K562 (cell line): ENCODE measurements around the gene GPR32. TPM values are rescaled to one million over a fixed set of nuclear protein-coding genes. Genes with fewer than 3 reads are reported as not detected.

Source experiments
- CEBPG ChIP-seq, 3 experiments: fragments of 200-800 bp in 1 of 3; sonication (Bioruptor generic) in 1 of 3; sonication (generic) in 1 of 3; formaldehyde crosslinking in 1 of 3; IDR thresholded peaks in 2 of 3; conservative IDR thresholded peaks in 1 of 3; 2 replicates each; pipeline versions ENCODE4 v1.6.1 to v1.8.0; 2016 to 2022; ENCODE audit warnings: missing compliant biosample characterization in 2 of 3, missing genetic modification characterization in 2 of 3, mild to moderate bottlenecking in 1 of 3, missing genetic modification reagents in 1 of 3
- ELF4 ChIP-seq: fragments of 450-650 bp; formaldehyde crosslinking; IDR thresholded peaks from 2 replicates; pipeline ENCODE4 v1.4.0; 2022; ENCODE audit warnings: missing genetic modification characterization
- POLR2H ChIP-seq: IDR thresholded peaks from 2 replicates; pipeline ENCODE4 v1.6.1; 2016; ENCODE audit warnings: missing genetic modification characterization, low read depth, mild to moderate bottlenecking, control low read depth, missing compliant biosample characterization, moderate library complexity
- RBM25 ChIP-seq: fragments of 200-400 bp; formaldehyde crosslinking; IDR thresholded peaks from 2 replicates; pipeline ENCODE4 v1.6.1; 2018; ENCODE audit warnings: low read length, low read depth, moderate library complexity; ENCODE audit not compliant: severe bottlenecking
- TAF9B ChIP-seq: fragments of 450-650 bp; IDR thresholded peaks from 2 replicates; pipeline ENCODE4 v1.6.1; 2018; ENCODE audit warnings: mild to moderate bottlenecking; ENCODE audit not compliant: partially characterized antibody
- TARDBP ChIP-seq: fragments of 450-650 bp; IDR thresholded peaks from 2 replicates; pipeline ENCODE4 v1.6.1; 2016
- ZNF766 ChIP-seq: fragments of 200-800 bp; sonication (Bioruptor generic); conservative IDR thresholded peaks from 2 replicates; pipeline ENCODE4 v1.6.1; 2016; ENCODE audit warnings: missing genetic modification characterization, missing compliant biosample characterization
- polyA plus RNA-seq, 8 experiments: library from polyadenylated mRNA; depleted of rRNA in 4 of 8; stranded (reverse) in 5 of 8; unstranded in 3 of 8; fragments of >200 nt; fragmentation: Nextera tagmentation in 2 of 8; fragmentation: Illumina TruSeq in 1 of 8; extraction: Ambion mirVana in 2 of 8; extraction: Trizol in 1 of 8; gene quantifications; 2 replicates each; pipeline versions ENCODE4 v1.2.1 to v1.2.3, GENCODE V29; 2011 to 2014; ENCODE audit warnings: inconsistent platforms in 1 of 8, missing spikeins in 1 of 8
- total RNA-seq, 7 experiments: library from RNA; depleted of rRNA in 6 of 7; stranded (reverse); fragments of >200 nt in 6 of 7; fragmentation: Illumina TruSeq in 2 of 7; extraction: Trizol in 2 of 7; gene quantifications; 2 replicates each; pipeline versions ENCODE4 v1.2.1 to v1.2.3, GENCODE V29; 2011 to 2021; ENCODE audit warnings: low replicate concordance in 1 of 7
- TF ChIP-seq, protein P1 (sequence below), 2 experiments: IDR thresholded peaks in 1 of 2; conservative IDR thresholded peaks in 1 of 2; 2 replicates each; pipeline ENCODE4 v1.6.1; 2016; ENCODE audit warnings: low read depth in 2 of 2, mild to moderate bottlenecking in 1 of 2, missing compliant biosample characterization in 1 of 2, missing genetic modification characterization in 1 of 2, moderate library complexity in 1 of 2
- TF ChIP-seq, protein P2 (sequence below), 3 experiments: fragments of 200-800 bp in 1 of 3; fragments of 250-450 bp in 1 of 3; fragments of 450-650 bp in 1 of 3; sonication (Bioruptor Pico) in 1 of 3; sonication (Bioruptor generic) in 1 of 3; formaldehyde crosslinking in 1 of 3; IDR thresholded peaks; 2 replicates each; pipeline versions ENCODE4 v1.6.1 to v1.8.0; 2016 to 2022; ENCODE audit warnings: mild to moderate bottlenecking in 2 of 3, missing genetic modification characterization in 2 of 3, missing compliant biosample characterization in 1 of 3, moderate library complexity in 1 of 3
- TF ChIP-seq, protein P3 (sequence below): IDR thresholded peaks from 3 replicates; pipeline ENCODE4 v1.6.1; 2011; ENCODE audit warnings: borderline replicate concordance, mild to moderate bottlenecking, moderate library complexity; ENCODE audit not compliant: insufficient read length; ENCODE audit errors: extremely low read depth

GPR32 gene
- total and polyA plus RNA-seq, 9 of the 15 experiments (the other 6 are each of a cell fraction or from before 2014, with no cell fraction given), result not detected

DNA sequence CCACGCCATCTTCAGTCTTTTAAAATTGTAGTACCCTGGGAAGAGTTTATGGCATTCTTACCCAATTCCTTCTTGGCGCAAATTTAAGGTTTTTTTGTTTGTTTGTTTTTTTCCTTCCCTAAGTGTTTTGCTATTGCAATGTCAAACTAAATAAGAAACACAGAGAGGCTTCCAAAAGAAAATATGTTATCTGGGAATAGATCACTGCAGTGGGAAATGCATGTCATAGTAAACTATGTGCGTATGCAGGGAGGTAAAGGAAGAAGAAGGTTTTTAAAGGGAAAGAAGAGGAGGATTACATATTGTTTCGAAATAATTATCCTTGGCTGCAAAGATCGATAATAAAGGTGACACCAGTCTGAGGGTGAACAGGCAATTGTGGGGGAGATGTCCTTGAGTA is 33.9 kb upstream of the GPR32 start (continued):
- TF ChIP-seq, protein P1, sequence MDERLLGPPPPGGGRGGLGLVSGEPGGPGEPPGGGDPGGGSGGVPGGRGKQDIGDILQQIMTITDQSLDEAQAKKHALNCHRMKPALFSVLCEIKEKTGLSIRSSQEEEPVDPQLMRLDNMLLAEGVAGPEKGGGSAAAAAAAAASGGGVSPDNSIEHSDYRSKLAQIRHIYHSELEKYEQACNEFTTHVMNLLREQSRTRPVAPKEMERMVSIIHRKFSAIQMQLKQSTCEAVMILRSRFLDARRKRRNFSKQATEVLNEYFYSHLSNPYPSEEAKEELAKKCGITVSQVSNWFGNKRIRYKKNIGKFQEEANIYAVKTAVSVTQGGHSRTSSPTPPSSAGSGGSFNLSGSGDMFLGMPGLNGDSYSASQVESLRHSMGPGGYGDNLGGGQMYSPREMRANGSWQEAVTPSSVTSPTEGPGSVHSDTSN (CRISPR knock-in tag; IDR thresholded peaks at IDR 0.05; ENCODE audit: low read depth), result no peak
- TF ChIP-seq, protein P1 (tag; conservative IDR thresholded peaks at IDR 0.05; ENCODE audit: low read depth), result no peak
- TF ChIP-seq ZNF766 (CRISPR knock-in tag) (0 out of 2 replicates have a peak, but pooled peaks have one; percentile 2), CEBPG (CRISPR knock-in tag; IDR thresholded peaks at IDR 0.05) (no peak), CEBPG (tag; conservative IDR thresholded peaks at IDR 0.05 in 1 of 2, IDR thresholded peaks at IDR 0.05 in 1 of 2) (peak in 1 of 2 experiments; percentile 40; a peak in 1 of 4 replicates), TARDBP (no peak), ELF4 (CRISPR knock-in tag) (no peak), RBM25 (no peak), TAF9B (peak; percentile 29), POLR2H (tag) (0 out of 2 replicates have a peak, but pooled peaks have one; percentile 4)
- TF ChIP-seq, protein P2, sequence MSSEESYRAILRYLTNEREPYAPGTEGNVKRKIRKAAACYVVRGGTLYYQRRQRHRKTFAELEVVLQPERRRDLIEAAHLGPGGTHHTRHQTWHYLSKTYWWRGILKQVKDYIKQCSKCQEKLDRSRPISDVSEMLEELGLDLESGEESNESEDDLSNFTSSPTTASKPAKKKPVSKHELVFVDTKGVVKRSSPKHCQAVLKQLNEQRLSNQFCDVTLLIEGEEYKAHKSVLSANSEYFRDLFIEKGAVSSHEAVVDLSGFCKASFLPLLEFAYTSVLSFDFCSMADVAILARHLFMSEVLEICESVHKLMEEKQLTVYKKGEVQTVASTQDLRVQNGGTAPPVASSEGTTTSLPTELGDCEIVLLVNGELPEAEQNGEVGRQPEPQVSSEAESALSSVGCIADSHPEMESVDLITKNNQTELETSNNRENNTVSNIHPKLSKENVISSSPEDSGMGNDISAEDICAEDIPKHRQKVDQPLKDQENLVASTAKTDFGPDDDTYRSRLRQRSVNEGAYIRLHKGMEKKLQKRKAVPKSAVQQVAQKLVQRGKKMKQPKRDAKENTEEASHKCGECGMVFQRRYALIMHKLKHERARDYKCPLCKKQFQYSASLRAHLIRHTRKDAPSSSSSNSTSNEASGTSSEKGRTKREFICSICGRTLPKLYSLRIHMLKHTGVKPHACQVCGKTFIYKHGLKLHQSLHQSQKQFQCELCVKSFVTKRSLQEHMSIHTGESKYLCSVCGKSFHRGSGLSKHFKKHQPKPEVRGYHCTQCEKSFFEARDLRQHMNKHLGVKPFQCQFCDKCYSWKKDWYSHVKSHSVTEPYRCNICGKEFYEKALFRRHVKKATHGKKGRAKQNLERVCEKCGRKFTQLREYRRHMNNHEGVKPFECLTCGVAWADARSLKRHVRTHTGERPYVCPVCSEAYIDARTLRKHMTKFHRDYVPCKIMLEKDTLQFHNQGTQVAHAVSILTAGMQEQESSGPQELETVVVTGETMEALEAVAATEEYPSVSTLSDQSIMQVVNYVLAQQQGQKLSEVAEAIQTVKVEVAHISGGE (CRISPR knock-in tag; IDR thresholded peaks at IDR 0.05), result no peak
- TF ChIP-seq, protein P3, sequence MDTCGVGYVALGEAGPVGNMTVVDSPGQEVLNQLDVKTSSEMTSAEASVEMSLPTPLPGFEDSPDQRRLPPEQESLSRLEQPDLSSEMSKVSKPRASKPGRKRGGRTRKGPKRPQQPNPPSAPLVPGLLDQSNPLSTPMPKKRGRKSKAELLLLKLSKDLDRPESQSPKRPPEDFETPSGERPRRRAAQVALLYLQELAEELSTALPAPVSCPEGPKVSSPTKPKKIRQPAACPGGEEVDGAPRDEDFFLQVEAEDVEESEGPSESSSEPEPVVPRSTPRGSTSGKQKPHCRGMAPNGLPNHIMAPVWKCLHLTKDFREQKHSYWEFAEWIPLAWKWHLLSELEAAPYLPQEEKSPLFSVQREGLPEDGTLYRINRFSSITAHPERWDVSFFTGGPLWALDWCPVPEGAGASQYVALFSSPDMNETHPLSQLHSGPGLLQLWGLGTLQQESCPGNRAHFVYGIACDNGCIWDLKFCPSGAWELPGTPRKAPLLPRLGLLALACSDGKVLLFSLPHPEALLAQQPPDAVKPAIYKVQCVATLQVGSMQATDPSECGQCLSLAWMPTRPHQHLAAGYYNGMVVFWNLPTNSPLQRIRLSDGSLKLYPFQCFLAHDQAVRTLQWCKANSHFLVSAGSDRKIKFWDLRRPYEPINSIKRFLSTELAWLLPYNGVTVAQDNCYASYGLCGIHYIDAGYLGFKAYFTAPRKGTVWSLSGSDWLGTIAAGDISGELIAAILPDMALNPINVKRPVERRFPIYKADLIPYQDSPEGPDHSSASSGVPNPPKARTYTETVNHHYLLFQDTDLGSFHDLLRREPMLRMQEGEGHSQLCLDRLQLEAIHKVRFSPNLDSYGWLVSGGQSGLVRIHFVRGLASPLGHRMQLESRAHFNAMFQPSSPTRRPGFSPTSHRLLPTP, result no peak
